H1 (cell line): Measurements from ENCODE around the gene ZFAND6. TPM values are rescaled to one million over a fixed set of nuclear protein-coding genes. Genes with fewer than 3 reads are reported as not detected.

Source experiments
- CTCF ChIA-PET: fragments of 300-600 bp; sonication (Branson Sonifier 250); formaldehyde crosslinking; loops from one replicate; lab custom pipeline; 2021; ENCODE audit not compliant: partially characterized antibody; lab: Charles Lee
- POLR2A ChIA-PET: fragments of 300-600 bp; sonication (Branson Sonifier 250); formaldehyde crosslinking; loops from one replicate; lab custom pipeline; 2021; ENCODE audit warnings: inconsistent platforms; ENCODE audit not compliant: partially characterized antibody; lab: Charles Lee
- DNase-seq, 2 experiments: peaks; one replicate each; pipeline versions ENCODE4 v3.0.0 to v3.0.0-alpha.2; 2010 to 2022; ENCODE audit warnings: low spot score in 2 of 2, low read depth in 1 of 2, mixed read lengths in 1 of 2
- FAIRE-seq: peaks from 2 replicates; lab custom pipeline; 2011; peaks lifted over from hg19 to GRCh38; lab: Jason Lieb, UNC
- H2AFZ ChIP-seq: 2 replicates; pipeline ENCODE4 v1.8.1; 2012; ENCODE audit warnings: low read length, inconsistent platforms
- H2AK5ac ChIP-seq: 2 replicates; pipeline ENCODE4 v1.6.1; 2013; ENCODE audit warnings: low read depth, low read length
- H2BK120ac ChIP-seq: replicated peaks from 2 replicates; pipeline ENCODE3; 2013; ENCODE audit warnings: low read depth, low read length, inconsistent platforms
- H2BK12ac ChIP-seq: 2 replicates; pipeline ENCODE4 v1.6.1; 2013; ENCODE audit warnings: low read depth, low read length
- H2BK15ac ChIP-seq: 2 replicates; pipeline ENCODE4 v1.6.1; 2013; ENCODE audit warnings: low read length
- H2BK20ac ChIP-seq: 2 replicates; pipeline ENCODE4 v1.6.1; 2013; ENCODE audit warnings: low read length
- H2BK5ac ChIP-seq: 2 replicates; pipeline ENCODE4 v1.6.1; 2013; ENCODE audit warnings: low read depth, low read length
- H3K14ac ChIP-seq: 2 replicates; pipeline ENCODE4 v1.6.1; 2013; ENCODE audit warnings: inconsistent platforms; ENCODE audit not compliant: insufficient read length
- H3K18ac ChIP-seq: 2 replicates; pipeline ENCODE4 v1.6.1; 2013; ENCODE audit warnings: low read length; ENCODE audit errors: extremely low read depth
- H3K23ac ChIP-seq: 2 replicates; pipeline ENCODE4 v1.6.1; 2013; ENCODE audit warnings: inconsistent platforms; ENCODE audit not compliant: insufficient read length
- H3K23me2 ChIP-seq: 2 replicates; pipeline ENCODE4 v1.6.1; 2013; ENCODE audit warnings: low read depth, low read length
- H3K27ac ChIP-seq: 2 replicates; pipeline ENCODE4 v1.6.1; 2011; ENCODE audit warnings: low read depth, low read length, inconsistent platforms
- H3K27me3 ChIP-seq, 4 experiments: replicated peaks in 1 of 4; 1 replicate in 1 of 4; 2 replicates in 3 of 4; pipeline versions ENCODE4 v1.6.1 to v1.8.1; 2011 to 2013; ENCODE audit warnings: low read length in 3 of 4, mild to moderate bottlenecking in 3 of 4, inconsistent platforms in 2 of 4, mixed read lengths in 2 of 4, moderate library complexity in 1 of 4; ENCODE audit not compliant: control insufficient read depth in 3 of 4, insufficient read depth in 3 of 4; ENCODE audit errors: extremely low read depth in 1 of 4
- H3K36me3 ChIP-seq, 4 experiments: 2 replicates each; pipeline versions ENCODE4 v1.6.1 to v1.8.1; 2011 to 2013; ENCODE audit warnings: mild to moderate bottlenecking in 4 of 4, low read length in 3 of 4, moderate library complexity in 2 of 4, control low read depth in 1 of 4, inconsistent platforms in 1 of 4; ENCODE audit not compliant: insufficient read depth in 4 of 4, control insufficient read depth in 2 of 4
- H3K4ac ChIP-seq: replicated peaks from 2 replicates; pipeline ENCODE3; 2013; ENCODE audit warnings: low read length, low read depth, mixed read lengths, inconsistent platforms; ENCODE audit not compliant: insufficient read length
- H3K4me1 ChIP-seq, 4 experiments: replicated peaks in 1 of 4; 1 replicate in 1 of 4; 2 replicates in 3 of 4; pipeline versions ENCODE4 v1.6.1 to v1.8.1; 2011 to 2013; ENCODE audit warnings: low read length in 3 of 4, inconsistent platforms in 2 of 4, mixed read lengths in 1 of 4; ENCODE audit not compliant: insufficient read depth in 4 of 4, control insufficient read depth in 3 of 4
- H3K4me2 ChIP-seq, 2 experiments: 2 replicates each; pipeline versions ENCODE4 v1.6.1 to v1.8.1; 2011 to 2013; ENCODE audit warnings: low read depth in 2 of 2, low read length in 2 of 2, control low read depth in 1 of 2, inconsistent platforms in 1 of 2, mild to moderate bottlenecking in 1 of 2; ENCODE audit not compliant: insufficient read depth in 1 of 2
- H3K4me3 ChIP-seq, 4 experiments: fragments of 200-600, 300-600 bp in 1 of 4; sonication (generic), shearing (Covaris generic), sonication (Bioruptor Twin) in 1 of 4; 2 replicates each; pipeline versions ENCODE4 v1.5.1 to v1.8.1; 2011 to 2016; ENCODE audit warnings: low read length in 4 of 4, low read depth in 3 of 4, control low read depth in 2 of 4, inconsistent platforms in 2 of 4, mild to moderate bottlenecking in 2 of 4, mixed read lengths in 1 of 4, moderate library complexity in 1 of 4; ENCODE audit not compliant: insufficient read depth in 2 of 4; ENCODE audit errors: extremely low read depth in 1 of 4
- H3K56ac ChIP-seq: replicated peaks from 2 replicates; pipeline ENCODE3; 2013; ENCODE audit warnings: low read depth, mild to moderate bottlenecking, mixed read lengths, low read length, inconsistent platforms; ENCODE audit not compliant: insufficient read length
- H3K79me1 ChIP-seq: 2 replicates; pipeline ENCODE4 v1.6.1; 2013; ENCODE audit warnings: low read depth, low read length, control low read depth
- H3K79me2 ChIP-seq, 2 experiments: 2 replicates each; pipeline versions ENCODE4 v1.6.1 to v1.8.1; 2012 to 2013; ENCODE audit warnings: low read length in 2 of 2, mild to moderate bottlenecking in 2 of 2, inconsistent platforms in 1 of 2; ENCODE audit not compliant: insufficient read depth in 2 of 2, control insufficient read depth in 1 of 2
- H3K9ac ChIP-seq, 4 experiments: replicated peaks in 1 of 4; 1 replicate in 1 of 4; 2 replicates in 3 of 4; pipeline versions ENCODE4 v1.6.1 to v1.8.1; 2011 to 2013; ENCODE audit warnings: low read depth in 3 of 4, low read length in 3 of 4, control low read depth in 2 of 4, mild to moderate bottlenecking in 2 of 4, moderate library complexity in 2 of 4, inconsistent platforms in 1 of 4; ENCODE audit errors: extremely low read depth in 1 of 4
- H3K9me3 ChIP-seq, 2 experiments: 2 replicates each; pipeline versions ENCODE4 v1.6.1 to v1.8.1; 2012 to 2013; ENCODE audit warnings: mild to moderate bottlenecking in 2 of 2, moderate library complexity in 2 of 2, control low read depth in 1 of 2, inconsistent platforms in 1 of 2, low read depth in 1 of 2, low read length in 1 of 2, mixed read lengths in 1 of 2; ENCODE audit not compliant: insufficient read depth in 2 of 2
- H4K20me1 ChIP-seq, 2 experiments: replicated peaks in 1 of 2; 2 replicates each; pipeline versions ENCODE3 to v1.8.1; 2011 to 2013; ENCODE audit warnings: inconsistent platforms in 2 of 2, low read length in 2 of 2, mild to moderate bottlenecking in 1 of 2; ENCODE audit not compliant: insufficient read depth in 2 of 2, control insufficient read depth in 1 of 2
- H4K5ac ChIP-seq: 2 replicates; pipeline ENCODE4 v1.6.1; 2013; ENCODE audit warnings: low read length, low read depth, mixed read lengths, inconsistent platforms; ENCODE audit not compliant: insufficient read length
- H4K8ac ChIP-seq: 2 replicates; pipeline ENCODE4 v1.8.0; 2013; ENCODE audit warnings: mild to moderate bottlenecking, moderate library complexity, low read length, inconsistent platforms; ENCODE audit not compliant: insufficient read depth; ENCODE audit errors: extremely low read depth
- H4K91ac ChIP-seq: replicated peaks from 2 replicates; pipeline ENCODE3; 2013; ENCODE audit warnings: low read length, mixed read lengths, inconsistent platforms; ENCODE audit not compliant: insufficient read length
- SRF ChIP-seq: IDR thresholded peaks from 2 replicates; pipeline ENCODE4 v1.6.1; 2011; ENCODE audit warnings: mild to moderate bottlenecking, low read depth, low read length, moderate library complexity
- ZNF274 ChIP-seq: IDR thresholded peaks from 2 replicates; pipeline ENCODE4 v1.7.0; 2012; ENCODE audit warnings: low read length, borderline replicate concordance; ENCODE audit errors: extremely low read depth
- polyA plus RNA-seq, 7 experiments: library from polyadenylated mRNA; depleted of rRNA in 3 of 7; stranded (reverse) in 5 of 7; unstranded in 2 of 7; fragments of >200 nt in 5 of 7; fragments of 200-250 nt in 2 of 7; gene quantifications; 1 replicate in 5 of 7; 2 replicates in 1 of 7; 4 replicates in 1 of 7; pipeline versions ENCODE4 v1.2.1 to v1.2.3, GENCODE V29; 2011 to 2013; ENCODE audit warnings: missing spikeins in 2 of 7, mixed read lengths in 2 of 7
- total RNA-seq: library from RNA; stranded (reverse); fragmentation: NEBNext Ultra II Directional; extraction: Animal tissue kit (Norgen Biotek cat#: 25700); gene quantifications from 2 replicates; pipeline ENCODE4 v1.2.1, GENCODE V29; 2021
- TF ChIP-seq, protein P1 (sequence below): IDR thresholded peaks from 2 replicates; pipeline ENCODE4 v1.6.1; 2011; ENCODE audit warnings: low read depth, mild to moderate bottlenecking, low read length; ENCODE audit not compliant: insufficient read depth

The ZFAND6 gene
- total and polyA plus RNA-seq, 2 of the 8 experiments (the other 6 are each of a cell fraction or from before 2014, with no cell fraction given) = 136 to 237 TPM

DNA sequence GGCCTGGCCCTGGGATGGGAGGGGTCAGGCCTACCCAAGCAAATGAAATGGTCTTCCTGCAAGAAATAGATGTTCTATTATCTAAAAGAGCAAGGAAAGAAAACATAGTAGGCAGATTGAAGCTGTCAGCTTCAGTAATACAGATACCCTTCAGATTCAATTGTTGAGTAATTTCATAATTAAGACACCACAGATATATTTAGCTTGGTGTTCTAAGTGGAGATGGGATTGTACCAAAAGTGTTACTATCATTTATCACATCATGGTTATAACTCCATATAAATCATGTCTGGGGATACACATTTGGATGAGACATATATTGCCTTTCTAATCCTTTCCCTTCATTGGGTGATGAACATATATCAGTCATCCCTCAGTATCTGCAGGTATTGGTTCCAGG, 51.4 kb downstream of the ZFAND6 start:
- Histone ChIP-seq H3K14ac (no peak overlapping the region), H3K79me2 (peaks cover 0 to 92% of the 10 kb centered on the region in 2 experiments; a peak in 3 of 4 replicates), H3K23me2 (no peaks in the 10 kb centered on the region), H3K56ac (no peak overlapping the region), H3K18ac (no peak overlapping the region), H3K27ac (no peak overlapping the region), H3K27me3 (no peaks in the 10 kb centered on the region), H2AK5ac (no peak overlapping the region), H2BK5ac (no peak overlapping the region), H3K36me3 (no peaks in the 10 kb centered on the region; a peak in 1 of 8 replicates), H3K4me1 (peaks cover 0 to 8% (median 0%) of the 10 kb centered on the region in 4 experiments; a peak in 2 of 7 replicates), H3K4ac (no peak overlapping the region), H3K9me3 (no peaks in the 10 kb centered on the region), H3K4me2 (no peak overlapping the region), H3K23ac (no peak overlapping the region), H4K20me1 (peaks cover 3 to 10% of the 10 kb centered on the region in 2 experiments), H4K5ac (no peak overlapping the region), H2BK15ac (no peak overlapping the region), H3K9ac (no peak overlapping the region), H3K4me3 (no peak overlapping the region), H2BK20ac (no peak overlapping the region), H2BK12ac (no peak overlapping the region), H2AFZ (no peak overlapping the region), H4K91ac (no peak overlapping the region), H2BK120ac (no peak overlapping the region), H3K79me1 (no peaks in the 10 kb centered on the region; the same call in 1 of the 2 replicates), H4K8ac (no peak overlapping the region)
- POLR2A ChIA-PET = no interaction called here
- CTCF ChIA-PET = interaction anchor here (0.5 kb wide), 1 partner anchor 1979 kb away, joined by 3 read pairs; no protein-coding TSS in a partner anchor
- FAIRE-seq (no peak), DNase-seq (no peak)
- TF ChIP-seq, protein P1, sequence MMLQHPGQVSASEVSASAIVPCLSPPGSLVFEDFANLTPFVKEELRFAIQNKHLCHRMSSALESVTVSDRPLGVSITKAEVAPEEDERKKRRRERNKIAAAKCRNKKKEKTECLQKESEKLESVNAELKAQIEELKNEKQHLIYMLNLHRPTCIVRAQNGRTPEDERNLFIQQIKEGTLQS = no peak
- TF ChIP-seq SRF (no peak), ZNF274 (no peak)
- TF ChIP-seq, all 59 proteins: peak for 0
